ENCODE results near the gene ANK2.

ANK2 gene

DNA sequence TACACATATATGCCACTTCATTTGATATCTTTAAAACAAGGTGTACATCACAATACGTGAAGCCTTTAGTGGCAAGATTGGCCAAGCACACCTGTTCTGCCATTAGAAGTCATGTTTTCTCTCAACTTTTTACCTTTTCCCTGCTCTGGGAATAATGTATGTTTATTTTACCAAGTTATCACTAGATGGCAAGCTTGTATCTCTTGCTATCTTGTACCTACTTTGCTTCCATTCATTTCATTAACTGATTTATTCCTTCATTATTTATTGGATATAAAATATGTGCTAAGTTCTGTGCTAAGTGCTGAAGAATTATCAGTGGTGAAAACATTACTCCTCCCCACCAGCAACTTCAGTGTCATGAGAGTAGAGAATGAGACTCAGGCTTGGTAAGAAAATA, 245.5 kb downstream of the ANK2 start:
- DNase-seq = no peak

DNA sequence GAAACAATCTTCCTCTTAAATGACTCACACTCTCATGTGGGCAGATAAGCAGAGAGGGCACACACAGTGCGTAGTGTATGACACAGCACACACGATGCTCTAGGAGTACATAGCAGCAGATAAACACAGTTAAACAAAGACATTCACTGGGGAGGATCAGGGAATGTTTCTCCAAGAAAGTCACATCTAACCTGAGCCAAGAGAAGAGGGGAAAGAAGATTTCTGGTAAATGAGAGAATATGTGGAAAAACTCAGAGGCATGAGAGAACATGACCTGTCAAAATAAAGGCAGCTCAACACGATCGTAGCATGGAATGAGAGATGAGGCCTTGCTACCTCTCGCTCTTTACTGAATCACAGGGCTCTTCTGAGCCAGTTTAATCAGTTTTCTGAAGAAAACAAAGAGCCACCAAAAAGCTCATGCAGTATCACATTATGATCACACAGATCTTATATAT, 251.0 kb downstream of the ANK2 start:
- DNase-seq = no peak

- no peak for DNase-seq
Observed at GRCh38 chr4:113302051-113302450, 252.6 kb downstream of the ANK2 start.

GRCh38 chr4:113303315-113303714, 253.9 kb downstream of the ANK2 start:
- no peak for DNase-seq

- DNase-seq = no peak
Observed at GRCh38 chr4:113311047-113311446, 261.6 kb downstream of the ANK2 start.

DNA sequence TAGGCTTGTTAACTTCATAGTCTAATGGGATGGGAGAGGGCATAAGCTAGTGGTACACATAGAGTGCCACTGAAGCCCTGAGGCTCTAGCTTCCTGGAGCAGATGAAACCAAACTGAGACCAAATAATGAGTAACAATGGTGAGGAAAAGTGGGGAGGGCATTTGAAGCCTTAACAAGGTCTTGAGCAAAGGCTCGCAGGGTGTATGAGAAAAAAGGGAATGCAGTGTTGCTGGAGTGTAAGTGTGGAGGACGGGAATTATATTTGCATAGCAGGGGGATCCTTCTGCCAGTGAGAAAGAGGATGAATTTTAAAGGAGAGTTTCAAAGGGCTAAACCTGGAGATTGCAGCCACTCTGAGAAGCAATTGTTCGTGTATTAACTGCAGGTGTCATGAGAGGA, 263.1 kb downstream of the ANK2 start:
- no peak for DNase-seq

DNA sequence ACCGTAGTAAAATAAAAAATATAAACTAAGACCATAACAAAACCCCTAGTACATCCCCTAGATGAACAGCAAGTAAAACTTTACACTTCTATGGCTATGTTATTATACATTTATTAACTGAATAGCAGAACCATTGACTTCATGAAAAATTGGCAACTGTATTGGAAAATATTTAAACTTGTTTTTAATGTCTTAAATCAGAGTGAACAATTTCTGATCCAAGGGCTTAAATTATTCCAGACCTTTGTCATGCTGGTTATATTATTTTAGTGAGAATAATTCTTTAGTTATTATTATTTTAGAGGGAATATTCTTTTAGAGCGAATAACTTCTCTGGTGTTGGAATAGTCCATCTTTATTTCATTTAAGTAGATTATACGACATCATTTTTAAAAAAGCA, 265.0 kb downstream of the ANK2 start:
- no peak for DNase-seq

- no peak for DNase-seq
Observed at GRCh38 chr4:113316879-113317278, 267.4 kb downstream of the ANK2 start.

GRCh38 chr4:113317523-113317922, 268.1 kb downstream of the ANK2 start:
- no peak for DNase-seq

DNA sequence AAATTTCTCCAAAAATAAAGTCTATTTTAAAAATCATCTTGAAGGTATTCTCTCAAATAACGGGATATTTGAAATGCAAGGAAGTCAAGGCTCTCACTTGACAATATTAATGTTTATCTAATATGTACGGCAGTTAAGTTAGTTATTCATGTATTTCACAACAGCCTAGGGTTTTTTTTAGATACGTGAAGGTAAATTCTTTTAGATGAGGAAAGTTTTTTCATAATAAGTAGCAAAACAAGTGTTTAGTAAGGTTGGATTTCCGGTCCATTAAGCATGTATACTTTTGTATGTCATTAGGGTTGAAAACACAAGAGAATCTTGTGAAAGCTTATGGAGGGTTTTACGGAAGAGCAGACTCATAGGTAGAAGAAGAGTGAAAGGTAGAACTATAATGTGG, 273.3 kb downstream of the ANK2 start:
- DNase-seq = no peak

GRCh38 chr4:113325876-113326615, 276.6 kb downstream of the ANK2 start:
- no peak for DNase-seq

GRCh38 chr4:113327494-113327893, 278.0 kb downstream of the ANK2 start:
- DNase-seq = no peak

- no peak for DNase-seq
Observed at GRCh38 chr4:113328514-113328913, 279.1 kb downstream of the ANK2 start.

DNA sequence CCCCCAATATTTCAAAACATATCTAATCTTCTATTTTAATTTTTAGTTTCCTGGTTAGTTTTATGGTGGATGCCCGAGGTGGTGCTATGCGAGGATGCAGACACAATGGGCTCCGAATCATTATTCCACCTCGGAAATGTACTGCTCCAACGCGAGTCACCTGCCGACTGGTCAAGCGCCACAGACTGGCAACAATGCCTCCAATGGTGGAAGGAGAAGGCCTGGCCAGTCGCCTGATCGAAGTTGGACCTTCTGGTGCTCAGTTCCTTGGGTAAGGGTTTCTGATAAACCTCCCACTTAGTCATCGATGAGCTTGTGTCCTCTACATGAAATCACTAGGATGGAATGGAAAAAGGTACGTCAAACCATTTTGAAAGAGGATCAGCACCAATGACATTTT, 280.7 kb downstream of the ANK2 start:
- DNase-seq = no peak

- DNase-seq = no peak
Observed at GRCh38 chr4:113331811-113332210, 282.4 kb downstream of the ANK2 start.

- DNase-seq = no peak
Observed at GRCh38 chr4:113332701-113333100, 283.2 kb downstream of the ANK2 start.

- DNase-seq = no peak
Observed at GRCh38 chr4:113335746-113336145, 286.3 kb downstream of the ANK2 start.

DNA sequence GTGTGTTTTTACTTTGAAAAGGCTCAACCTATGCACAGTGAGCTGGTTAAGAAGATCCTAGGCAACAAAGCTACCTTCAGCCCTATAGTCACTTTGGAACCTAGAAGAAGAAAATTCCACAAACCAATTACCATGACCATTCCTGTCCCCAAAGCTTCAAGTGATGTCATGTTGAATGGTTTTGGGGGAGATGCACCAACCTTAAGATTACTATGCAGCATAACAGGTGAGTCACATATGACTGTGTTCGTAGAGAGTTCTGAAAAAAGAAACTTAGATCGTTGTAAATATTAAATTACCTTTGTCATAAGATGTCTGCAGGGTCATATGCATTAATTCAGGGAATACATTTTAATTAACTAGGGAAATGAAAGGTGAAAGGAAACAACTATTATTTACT, 287.1 kb downstream of the ANK2 start:
- DNase-seq = no peak

GRCh38 chr4:113339430-113339813, 290.0 kb downstream of the ANK2 start:
- no peak for DNase-seq

GRCh38 chr4:113344100-113344499, 294.6 kb downstream of the ANK2 start:
- DNase-seq = no peak

- DNase-seq = no peak
Observed at GRCh38 chr4:113347245-113347644, 297.8 kb downstream of the ANK2 start.

DNA sequence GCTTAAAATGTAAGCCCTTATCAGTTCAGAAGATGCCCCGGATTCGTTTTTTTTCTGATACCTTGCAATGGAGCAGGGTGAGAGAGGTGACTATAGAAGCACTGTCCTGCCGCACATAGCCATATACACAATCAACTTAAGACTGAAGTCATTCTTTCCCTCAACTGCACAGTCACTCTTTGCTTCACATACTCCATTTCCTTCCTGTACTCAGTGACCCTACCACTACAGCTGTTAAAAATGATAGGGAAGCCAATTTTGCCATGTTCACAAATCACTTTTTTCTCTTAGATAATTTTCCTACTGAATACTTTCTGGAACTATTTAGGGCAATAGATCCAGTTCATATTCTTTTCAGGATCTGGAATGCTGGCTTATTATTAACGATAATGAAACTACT, 300.0 kb downstream of the ANK2 start:
- DNase-seq = no peak

DNA sequence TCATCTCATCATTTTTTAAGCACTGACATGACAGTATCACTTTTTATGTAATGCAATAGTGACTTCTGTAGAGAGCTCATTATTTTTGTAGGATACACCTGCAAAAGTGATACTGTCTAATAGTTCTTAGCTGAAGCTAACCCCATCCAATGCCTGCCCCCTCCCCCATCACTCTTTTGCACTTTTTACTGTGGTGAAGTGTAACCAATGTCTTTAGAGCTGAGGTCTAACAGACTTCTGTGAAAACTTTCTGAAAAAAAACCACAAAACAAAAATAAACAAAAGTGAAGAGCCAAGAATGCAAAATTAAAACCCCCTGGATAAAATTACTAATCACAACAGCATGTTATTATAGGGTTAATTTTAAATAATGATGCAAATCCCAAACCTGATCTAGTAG, 301.1 kb downstream of the ANK2 start:
- no peak for DNase-seq

DNA sequence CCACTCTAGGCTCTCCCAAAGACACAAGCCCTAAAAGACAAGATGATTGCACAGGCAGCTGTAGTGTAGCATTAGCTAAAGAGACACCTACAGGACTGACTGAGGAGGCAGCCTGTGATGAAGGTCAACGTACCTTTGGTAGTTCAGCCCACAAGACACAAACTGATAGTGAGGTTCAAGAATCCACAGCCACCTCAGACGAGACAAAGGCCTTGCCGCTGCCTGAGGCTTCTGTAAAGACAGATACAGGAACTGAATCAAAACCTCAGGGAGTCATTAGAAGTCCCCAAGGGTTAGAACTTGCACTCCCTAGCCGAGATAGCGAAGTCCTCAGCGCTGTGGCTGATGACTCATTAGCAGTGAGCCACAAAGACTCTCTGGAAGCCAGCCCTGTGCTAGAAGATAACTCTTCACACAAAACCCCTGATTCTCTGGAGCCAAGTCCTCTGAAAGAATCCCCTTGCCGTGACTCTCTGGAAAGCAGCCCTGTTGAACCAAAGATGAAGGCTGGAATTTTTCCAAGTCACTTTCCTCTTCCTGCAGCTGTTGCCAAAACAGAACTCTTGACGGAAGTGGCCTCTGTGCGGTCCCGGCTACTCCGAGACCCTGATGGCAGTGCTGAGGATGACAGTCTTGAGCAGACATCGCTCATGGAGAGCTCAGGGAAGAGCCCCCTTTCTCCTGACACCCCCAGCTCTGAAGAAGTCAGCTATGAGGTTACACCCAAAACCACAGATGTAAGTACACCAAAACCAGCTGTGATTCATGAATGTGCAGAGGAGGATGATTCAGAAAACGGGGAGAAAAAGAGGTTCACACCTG, 306.3 kb downstream of the ANK2 start:
- no peak for DNase-seq

- no peak for DNase-seq
Observed at GRCh38 chr4:113356453-113356852, 307.0 kb downstream of the ANK2 start.

Measured in NCI-H1694 (cell line).